Keratinocyte (primary cell): ENCODE results near the gene CD53. TPM values are rescaled to one million over a fixed set of nuclear protein-coding genes. Genes with fewer than 3 reads are reported as not detected.

Experiments used
- DNase-seq: peaks from one replicate; pipeline ENCODE4 v3.0.0-alpha.2; 2011; ENCODE audit warnings: low read depth, missing footprints, low spot score
- FAIRE-seq: peaks from 2 replicates; lab custom pipeline; 2011; peaks lifted over from hg19 to GRCh38; lab: Jason Lieb, UNC
- H2AFZ ChIP-seq: 2 replicates; pipeline ENCODE4 v1.6.0; 2012; ENCODE audit warnings: low read length, control low read depth, inconsistent platforms; ENCODE audit not compliant: control insufficient read depth
- H3K27ac ChIP-seq: 2 replicates; pipeline ENCODE4 v1.5.1; 2011; ENCODE audit warnings: low read length; ENCODE audit not compliant: control insufficient read depth, insufficient read depth
- H3K27me3 ChIP-seq: 3 replicates; pipeline ENCODE4 v1.6.0; 2011; ENCODE audit warnings: low read length; ENCODE audit not compliant: control insufficient read depth, insufficient read depth; ENCODE audit errors: extremely low read depth
- H3K36me3 ChIP-seq, 2 experiments: 2 replicates in 1 of 2; 3 replicates in 1 of 2; pipeline ENCODE4 v1.5.1; 2011; ENCODE audit warnings: low read length in 2 of 2, mild to moderate bottlenecking in 1 of 2; ENCODE audit not compliant: control insufficient read depth in 2 of 2, insufficient read depth in 2 of 2; ENCODE audit errors: extremely low read depth in 1 of 2
- H3K4me1 ChIP-seq: 3 replicates; pipeline ENCODE4 v1.5.1; 2011; ENCODE audit warnings: low read length; ENCODE audit not compliant: control insufficient read depth, insufficient read depth; ENCODE audit errors: extremely low read depth
- H3K4me2 ChIP-seq: 3 replicates; pipeline ENCODE4 v1.6.0; 2011; ENCODE audit warnings: low read depth, low read length; ENCODE audit not compliant: control insufficient read depth, insufficient read depth; ENCODE audit errors: extremely low read depth
- H3K4me3 ChIP-seq, 3 experiments: fragments of 200-600 bp in 1 of 3; sonication (generic) in 1 of 3; 2 replicates in 2 of 3; 3 replicates in 1 of 3; pipeline ENCODE4 v1.5.1; 2011 to 2016; ENCODE audit warnings: low read length in 3 of 3, mild to moderate bottlenecking in 3 of 3, control low read depth in 2 of 3, inconsistent platforms in 1 of 3, low read depth in 1 of 3, mixed read lengths in 1 of 3, mixed run types in 1 of 3, moderate library complexity in 1 of 3; ENCODE audit not compliant: control insufficient read depth in 2 of 3, insufficient read depth in 2 of 3; ENCODE audit errors: extremely low read depth in 1 of 3
- H3K79me2 ChIP-seq: 2 replicates; pipeline ENCODE4 v1.6.0; 2012; ENCODE audit warnings: low read length; ENCODE audit not compliant: control insufficient read depth, insufficient read depth
- H3K9ac ChIP-seq: 3 replicates; pipeline ENCODE4 v1.6.0; 2011; ENCODE audit warnings: low read length; ENCODE audit not compliant: control insufficient read depth, insufficient read depth; ENCODE audit errors: extremely low read depth
- H3K9me1 ChIP-seq: 3 replicates; pipeline ENCODE4 v1.6.0; 2011; ENCODE audit warnings: low read length; ENCODE audit not compliant: control insufficient read depth, insufficient read depth; ENCODE audit errors: extremely low read depth
- H3K9me3 ChIP-seq: 2 replicates; pipeline ENCODE4 v1.5.1; 2012; ENCODE audit warnings: low read depth, low read length; ENCODE audit not compliant: control insufficient read depth
- H4K20me1 ChIP-seq: 3 replicates; pipeline ENCODE4 v1.6.0; 2011; ENCODE audit warnings: low read length; ENCODE audit not compliant: control insufficient read depth, insufficient read depth; ENCODE audit errors: extremely low read depth
- CTCF ChIP-seq, 3 experiments: IDR thresholded peaks in 1 of 3; conservative IDR thresholded peaks in 1 of 3; optimal IDR thresholded peaks in 1 of 3; 2 replicates in 2 of 3; 3 replicates in 1 of 3; pipeline versions ENCODE3 to v1.5.1; 2011; ENCODE audit warnings: low read length in 3 of 3, mild to moderate bottlenecking in 3 of 3, moderate library complexity in 2 of 3, control low read depth in 1 of 3, inconsistent platforms in 1 of 3; ENCODE audit not compliant: insufficient read depth in 2 of 3; ENCODE audit errors: extremely low read depth in 1 of 3
- EZH2 ChIP-seq: IDR thresholded peaks from one replicate; pipeline ENCODE4 v1.6.1; 2012; ENCODE audit warnings: inconsistent platforms, mild to moderate bottlenecking, low read length, moderate library complexity
- dilution Hi-C: fragments of 300-500 bp; cut with MboI; formaldehyde crosslinking; loops from one replicate; pipeline ENCODE4 v1.7.0; 2020; ENCODE audit warnings: low sequenced_read_pairs; ENCODE audit not compliant: extremely low pct_ligation_motif_present
- polyA plus RNA-seq, 5 experiments: library from polyadenylated mRNA; depleted of rRNA in 3 of 5; stranded (reverse) in 3 of 5; stranded (forward) in 1 of 5; unstranded in 1 of 5; fragments of >200 nt; gene quantifications; 1 replicate in 1 of 5; 2 replicates in 3 of 5; 3 replicates in 1 of 5; pipeline versions ENCODE4 v1.2.1 to v1.2.3, GENCODE V29; 2011 to 2012; ENCODE audit warnings: missing spikeins in 2 of 5, low read depth in 1 of 5, low replicate concordance in 1 of 5

The CD53 gene
- polyA plus RNA-seq, 1 donor (not counting 4 experiments of a cell fraction or from before 2014, with no cell fraction given), result 0.09 TPM

GRCh38 chr1:110864287-110864686 is 8.7 kb upstream of the CD53 start:
- Histone ChIP-seq H3K9me1 (no peaks in the 10 kb centered on the region), H3K4me1 (no peaks in the 10 kb centered on the region), H3K79me2 (no peaks in the 10 kb centered on the region), H3K27ac (no peak overlapping the region), H2AFZ (no peak overlapping the region), H3K4me2 (no peak overlapping the region), H3K9me3 (no peaks in the 10 kb centered on the region), H3K27me3 (no peaks in the 10 kb centered on the region), H3K9ac (no peak overlapping the region), H3K36me3 (no peaks in the 10 kb centered on the region), H4K20me1 (no peaks in the 10 kb centered on the region), H3K4me3 (no peak overlapping the region)
- dilution Hi-C loops, result no loop called here
- TF ChIP-seq CTCF (optimal IDR thresholded peaks at IDR 0.05 in 1 of 3, IDR thresholded peaks at IDR 0.05 in 1 of 3, conservative IDR thresholded peaks at IDR 0.05 in 1 of 3; ENCODE audit: extremely low read depth in 1 of 3, insufficient read depth in 2 of 3, low read length in 3 of 3) (no peak), EZH2 (no peak)
- DNase-seq (no peak), FAIRE-seq (no peak)

GRCh38 chr1:110870721-110871388 is 2.1 kb upstream of the CD53 start:
- FAIRE-seq, result no peak
- no peak overlapping the region for H3K27ac ChIP-seq
- no peak for TF ChIP-seq CTCF (optimal IDR thresholded peaks at IDR 0.05 in 1 of 3, IDR thresholded peaks at IDR 0.05 in 1 of 3, conservative IDR thresholded peaks at IDR 0.05 in 1 of 3; ENCODE audit: extremely low read depth in 1 of 3, insufficient read depth in 2 of 3, low read length in 3 of 3)
- no peak for TF ChIP-seq EZH2
- no peak overlapping the region for H3K9ac ChIP-seq
- no peaks in the 10 kb centered on the region for H3K9me3 ChIP-seq
- no peaks in the 10 kb centered on the region for H3K79me2 ChIP-seq
- dilution Hi-C loops, result no loop called here
- H4K20me1 ChIP-seq, result no peaks in the 10 kb centered on the region
- H3K27me3 ChIP-seq, result no peaks in the 10 kb centered on the region
- H2AFZ ChIP-seq, result no peak overlapping the region
- DNase-seq, result no peak
- H3K36me3 ChIP-seq, result no peaks in the 10 kb centered on the region
- H3K4me2 ChIP-seq, result no peak overlapping the region
- H3K4me3 ChIP-seq, result no peak overlapping the region
- no peaks in the 10 kb centered on the region for H3K4me1 ChIP-seq
- no peaks in the 10 kb centered on the region for H3K9me1 ChIP-seq
